Nephron (organoid): ENCODE data around the gene NELFA.

Experiments used
- H3K27ac Mint-ChIP-seq, 3 experiments: 2 replicates each; pipeline ENCODE4 v1.8.0; 2020; ENCODE audit warnings: mixed read lengths in 3 of 3, mild to moderate bottlenecking in 2 of 3, moderate library complexity in 1 of 3
- H3K27me3 Mint-ChIP-seq: 2 replicates; pipeline ENCODE4 v1.8.0; 2021; ENCODE audit warnings: low read depth, mild to moderate bottlenecking, moderate library complexity, mixed read lengths
- H3K36me3 Mint-ChIP-seq: 2 replicates; pipeline ENCODE4 v1.8.0; 2020; ENCODE audit warnings: low read depth, mixed read lengths
- H3K4me1 Mint-ChIP-seq: 2 replicates; pipeline ENCODE4 v1.8.0; 2020; ENCODE audit warnings: mixed read lengths
- H3K4me3 Mint-ChIP-seq, 3 experiments: 2 replicates each; pipeline ENCODE4 v1.8.0; 2020; ENCODE audit warnings: mild to moderate bottlenecking in 3 of 3, mixed read lengths in 3 of 3, moderate library complexity in 2 of 3
- H3K9me3 Mint-ChIP-seq: 2 replicates; pipeline ENCODE4 v1.8.0; 2020; ENCODE audit warnings: mixed read lengths
- TF ChIP-seq, protein P1 (sequence below), 3 experiments: fragments of 200-600 bp; sonication (generic); IDR thresholded peaks; one replicate each; pipeline ENCODE4 v1.5.0; 2021; ENCODE audit warnings: antibody characterized with exemption in 3 of 3; ENCODE audit not compliant: unreplicated experiment in 3 of 3

The NELFA gene

DNA sequence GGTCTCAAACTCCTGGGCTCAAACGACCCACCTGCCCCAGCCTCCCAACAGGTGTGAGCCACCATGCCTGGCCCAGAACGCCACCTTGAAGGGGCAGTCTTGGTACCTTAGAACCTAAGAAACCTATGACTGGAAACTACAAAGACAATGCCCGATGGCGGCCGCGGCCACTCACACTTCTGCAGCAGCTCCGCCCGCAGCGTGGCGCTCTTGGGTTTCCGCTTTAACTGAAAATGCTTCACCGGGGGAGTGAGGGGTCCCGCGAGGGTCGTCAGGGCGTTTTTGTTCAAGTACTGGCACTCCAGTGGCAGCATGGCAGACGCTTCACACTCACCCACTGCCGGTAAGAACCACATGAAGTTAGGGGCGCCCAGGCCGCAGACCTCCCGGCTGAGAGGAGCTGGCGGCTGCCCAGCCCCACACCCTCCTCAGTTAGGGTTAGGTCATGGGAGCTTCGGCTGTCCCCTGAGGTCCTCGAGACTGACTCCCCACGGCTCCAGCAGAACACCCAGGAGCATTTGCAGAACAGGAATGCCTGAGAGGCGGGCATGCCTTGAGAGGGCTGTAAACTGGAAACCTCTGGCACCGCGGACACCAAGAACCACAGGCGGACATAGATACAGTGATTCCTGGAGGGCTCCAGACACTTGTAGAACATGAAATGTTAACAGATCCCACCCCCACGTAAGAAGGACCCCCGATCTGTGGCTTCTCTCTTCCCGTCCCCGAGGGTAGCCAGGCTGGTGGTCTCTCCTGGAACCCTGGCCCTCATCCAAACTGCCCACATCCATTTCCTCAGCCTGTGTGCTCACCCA, 19.0 kb downstream of the NELFA start:
- H3K27me3 Mint-ChIP-seq = no peaks in the 10 kb centered on the region
- H3K4me3 Mint-ChIP-seq = no peak overlapping the region
- no peaks in the 10 kb centered on the region for H3K4me1 Mint-ChIP-seq
- H3K9me3 Mint-ChIP-seq = no peaks in the 10 kb centered on the region
- H3K36me3 Mint-ChIP-seq = peaks cover 32% of the 10 kb centered on the region
- H3K27ac Mint-ChIP-seq = no peak overlapping the region
- TF ChIP-seq, protein P1, sequence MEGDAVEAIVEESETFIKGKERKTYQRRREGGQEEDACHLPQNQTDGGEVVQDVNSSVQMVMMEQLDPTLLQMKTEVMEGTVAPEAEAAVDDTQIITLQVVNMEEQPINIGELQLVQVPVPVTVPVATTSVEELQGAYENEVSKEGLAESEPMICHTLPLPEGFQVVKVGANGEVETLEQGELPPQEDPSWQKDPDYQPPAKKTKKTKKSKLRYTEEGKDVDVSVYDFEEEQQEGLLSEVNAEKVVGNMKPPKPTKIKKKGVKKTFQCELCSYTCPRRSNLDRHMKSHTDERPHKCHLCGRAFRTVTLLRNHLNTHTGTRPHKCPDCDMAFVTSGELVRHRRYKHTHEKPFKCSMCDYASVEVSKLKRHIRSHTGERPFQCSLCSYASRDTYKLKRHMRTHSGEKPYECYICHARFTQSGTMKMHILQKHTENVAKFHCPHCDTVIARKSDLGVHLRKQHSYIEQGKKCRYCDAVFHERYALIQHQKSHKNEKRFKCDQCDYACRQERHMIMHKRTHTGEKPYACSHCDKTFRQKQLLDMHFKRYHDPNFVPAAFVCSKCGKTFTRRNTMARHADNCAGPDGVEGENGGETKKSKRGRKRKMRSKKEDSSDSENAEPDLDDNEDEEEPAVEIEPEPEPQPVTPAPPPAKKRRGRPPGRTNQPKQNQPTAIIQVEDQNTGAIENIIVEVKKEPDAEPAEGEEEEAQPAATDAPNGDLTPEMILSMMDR (IDR thresholded peaks at IDR 0.05; ENCODE audit: unreplicated experiment in 3 of 3) = no peak

DNA sequence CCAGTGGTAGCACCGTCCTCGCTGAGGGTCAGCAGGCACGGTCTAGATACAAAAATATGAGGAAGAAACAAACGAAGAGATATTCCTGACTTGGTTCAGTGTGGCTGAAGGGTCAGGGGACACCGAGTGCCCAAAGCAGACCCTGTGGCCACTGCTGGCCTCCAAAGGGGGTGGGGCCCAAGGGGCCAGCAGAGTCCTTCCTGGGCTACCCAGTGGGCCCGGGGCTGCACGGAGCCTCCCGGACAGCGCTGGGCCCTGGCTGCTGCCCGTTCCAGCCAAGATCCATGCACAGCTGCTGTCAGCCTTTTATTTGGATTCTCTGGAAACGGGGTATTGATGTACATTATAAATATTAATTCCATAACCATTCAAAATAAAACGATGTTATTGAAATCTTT, 20.4 kb downstream of the NELFA start:
- Mint-ChIP-seq H3K27me3 (no peaks in the 10 kb centered on the region), H3K27ac (no peak overlapping the region), H3K4me3 (no peak overlapping the region), H3K4me1 (no peaks in the 10 kb centered on the region), H3K36me3 (peaks cover 32% of the 10 kb centered on the region), H3K9me3 (no peaks in the 10 kb centered on the region)
- TF ChIP-seq, protein P1 (IDR thresholded peaks at IDR 0.05; ENCODE audit: unreplicated experiment in 3 of 3) = no peak

DNA sequence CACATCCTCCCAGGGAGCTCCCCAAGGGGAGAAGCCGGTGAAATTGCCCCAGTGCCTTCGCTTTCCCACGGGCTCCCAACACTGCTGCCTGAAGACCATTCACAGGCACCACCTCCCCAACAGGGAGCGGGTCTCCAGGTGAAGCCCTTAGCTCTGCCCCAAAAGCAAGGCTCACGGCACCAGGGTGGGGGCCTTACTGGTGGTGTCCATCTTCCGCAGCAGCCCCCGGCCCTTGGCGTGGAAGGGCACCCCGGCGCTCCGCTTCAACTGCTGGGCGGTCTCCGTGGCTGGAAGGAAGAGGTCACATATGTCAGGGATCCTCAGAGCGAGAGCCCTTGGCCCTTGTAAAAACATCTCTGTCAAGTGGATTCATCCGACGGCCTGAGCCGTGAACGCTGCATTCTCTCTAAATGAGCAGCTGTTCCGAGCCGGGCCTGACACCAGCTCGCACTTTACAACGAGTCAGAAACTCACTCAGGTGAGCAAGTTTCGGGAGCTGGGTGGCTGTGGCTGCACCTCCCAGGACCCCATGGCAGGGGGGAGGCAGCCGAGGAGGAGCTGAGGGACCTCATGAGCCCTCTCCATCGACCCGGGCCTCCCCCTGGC, 20.9 kb downstream of the NELFA start:
- Mint-ChIP-seq H3K36me3 (peaks cover 33% of the 10 kb centered on the region), H3K9me3 (no peaks in the 10 kb centered on the region), H3K27me3 (no peaks in the 10 kb centered on the region), H3K4me1 (no peaks in the 10 kb centered on the region), H3K4me3 (no peak overlapping the region), H3K27ac (no peak overlapping the region)
- TF ChIP-seq, protein P1 (IDR thresholded peaks at IDR 0.05; ENCODE audit: unreplicated experiment in 3 of 3) = no peak

DNA sequence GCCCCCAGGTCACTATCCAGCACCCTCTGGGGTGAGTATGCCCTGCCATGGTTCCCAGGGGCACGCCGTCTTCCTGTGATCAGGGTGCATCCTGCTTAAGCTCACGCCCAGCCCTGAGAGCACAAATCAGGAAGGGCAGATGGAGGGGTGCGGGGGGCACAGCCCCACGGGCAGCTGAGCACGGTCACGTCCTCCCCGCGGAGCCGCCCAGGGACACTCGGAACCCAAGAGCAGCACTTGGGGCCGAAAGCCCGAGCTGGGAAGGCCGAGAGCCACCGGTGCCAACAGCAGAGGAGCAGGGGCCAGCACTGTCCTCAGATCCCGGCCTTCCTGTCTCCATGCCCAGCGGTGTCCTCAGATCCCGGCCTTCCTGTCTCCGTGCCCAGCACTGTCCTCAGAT, 21.5 kb downstream of the NELFA start:
- Mint-ChIP-seq H3K27ac (no peak overlapping the region), H3K9me3 (no peaks in the 10 kb centered on the region), H3K36me3 (peaks cover 35% of the 10 kb centered on the region), H3K4me3 (no peak overlapping the region), H3K27me3 (no peaks in the 10 kb centered on the region), H3K4me1 (no peaks in the 10 kb centered on the region)
- TF ChIP-seq, protein P1 (IDR thresholded peaks at IDR 0.05; ENCODE audit: unreplicated experiment in 3 of 3) = no peak

DNA sequence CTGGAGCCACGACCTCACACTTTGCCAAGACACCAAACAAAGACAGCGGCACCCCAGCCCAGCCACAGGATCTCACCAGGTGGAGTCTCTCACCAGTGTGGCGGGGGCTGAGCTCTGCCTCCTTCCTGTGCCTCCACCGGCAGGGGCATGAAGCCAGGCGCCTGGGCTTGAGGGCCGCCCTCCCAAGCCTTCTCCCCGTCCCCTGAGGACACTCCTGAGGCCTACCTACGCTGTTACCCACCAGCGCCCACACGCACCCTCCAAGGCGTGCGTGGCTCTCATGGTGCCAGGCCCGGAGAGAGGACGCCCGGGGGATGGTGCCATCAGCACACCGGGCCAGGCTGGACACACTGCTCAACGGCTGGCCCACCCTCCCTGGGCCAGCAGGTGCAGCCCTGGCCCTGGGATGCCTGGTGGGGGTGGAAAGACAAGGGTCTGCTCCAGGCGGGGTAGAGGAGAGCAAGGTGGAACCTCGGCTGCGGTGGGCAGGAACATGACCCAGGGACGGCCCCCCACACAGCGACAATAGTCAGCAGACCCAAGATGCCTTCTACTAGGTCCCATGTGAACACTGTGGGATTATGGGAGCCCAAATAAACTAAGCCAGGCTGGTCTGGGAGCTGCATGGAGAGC, 22.1 kb downstream of the NELFA start:
- Mint-ChIP-seq H3K27ac (no peak overlapping the region), H3K36me3 (peaks cover 39% of the 10 kb centered on the region), H3K9me3 (no peaks in the 10 kb centered on the region), H3K27me3 (no peaks in the 10 kb centered on the region), H3K4me1 (no peaks in the 10 kb centered on the region), H3K4me3 (no peak overlapping the region)
- TF ChIP-seq, protein P1 (IDR thresholded peaks at IDR 0.05; ENCODE audit: unreplicated experiment in 3 of 3) = no peak
